Activated CD4-positive, alpha-beta T cell treated with anti-CD3 and anti-CD28 coated beads for 24 hours (primary cell): Measurements from ENCODE around the gene SCAMP3.

ENCODE experiments used
- DNase-seq, 2 donors: peaks; one replicate each; pipeline ENCODE4 v3.0.0-alpha.2; 2020; ENCODE audit warnings: low read depth in 2 of 2

SCAMP3 gene

DNA sequence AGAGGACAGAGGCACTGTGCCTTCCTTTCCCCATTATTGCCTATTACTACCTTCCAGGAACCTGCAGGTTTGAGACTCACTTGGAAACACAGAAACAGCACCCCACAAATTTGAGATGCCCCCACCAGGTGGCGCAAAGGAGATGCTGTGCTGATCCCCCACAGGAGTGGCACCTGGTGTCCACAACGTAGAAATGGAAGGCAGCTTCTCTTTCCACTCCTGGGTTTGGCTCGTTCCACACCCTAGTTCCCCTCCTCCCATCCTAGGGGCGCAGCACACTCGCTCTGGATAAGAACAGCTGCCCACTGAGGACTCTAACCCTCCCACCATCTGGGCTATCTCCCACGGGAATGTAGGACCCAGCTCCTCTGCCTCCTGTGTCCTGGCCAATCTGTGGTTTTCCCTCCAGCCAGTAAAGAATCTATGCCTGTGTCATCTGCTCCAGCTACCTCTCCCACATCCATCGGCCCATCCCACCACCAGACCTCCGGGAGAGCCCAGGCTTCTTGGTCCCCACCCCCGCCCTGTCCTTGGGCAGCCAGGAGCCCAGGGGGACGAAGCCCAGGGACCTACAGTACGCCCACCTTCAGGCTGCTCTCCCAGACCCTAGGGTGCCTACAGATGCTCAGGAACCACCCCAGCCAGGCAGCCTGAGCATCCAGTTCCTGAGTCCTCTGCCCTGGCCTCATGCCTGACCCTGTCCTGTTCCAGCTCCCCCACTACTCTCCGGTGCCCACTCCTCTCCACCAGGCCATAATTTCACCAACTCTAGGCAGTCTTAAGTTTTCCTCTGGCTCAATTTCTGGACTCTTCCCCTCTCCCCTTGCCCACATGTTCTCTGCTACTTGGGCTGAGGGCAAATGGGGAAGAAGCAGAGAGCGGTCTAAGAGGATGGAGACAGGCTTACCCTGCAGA is 55.0 kb downstream of the SCAMP3 start:
- peak; percentile 88 to 89 for DNase-seq
